GM23338 (cell line): ENCODE data around the gene PECR. TPM values are rescaled to one million over a fixed set of nuclear protein-coding genes. Genes with fewer than 3 reads are reported as not detected.

Source experiments
- CTCF ChIP-seq, 2 experiments: fragments of 200-600 bp in 1 of 2; sonication (generic) in 1 of 2; conservative IDR thresholded peaks; 2 replicates each; pipeline versions ENCODE4 v1.5.1 to v1.6.1; 2016 to 2017; ENCODE audit warnings: antibody characterized with exemption in 2 of 2, low read depth in 2 of 2, mild to moderate bottlenecking in 2 of 2, moderate library complexity in 1 of 2
- ETS1 ChIP-seq: IDR thresholded peaks from 2 replicates; pipeline ENCODE4 v1.6.1; 2016; ENCODE audit warnings: antibody characterized with exemption
- NANOG ChIP-seq: IDR thresholded peaks from 2 replicates; pipeline ENCODE4 v1.6.1; 2016; ENCODE audit warnings: antibody characterized with exemption, borderline replicate concordance
- STAT1 ChIP-seq: IDR thresholded peaks from one replicate; pipeline ENCODE4 v1.6.1; 2016; ENCODE audit warnings: antibody characterized with exemption; ENCODE audit not compliant: unreplicated experiment
- ZNF114 ChIP-seq: fragments of 250-450 bp; sonication (Bioruptor Pico); IDR thresholded peaks from 2 replicates; pipeline ENCODE4 v1.5.0; 2020; ENCODE audit warnings: mild to moderate bottlenecking, moderate library complexity
- ZNF462 ChIP-seq: fragments of 250-450 bp; sonication (Bioruptor Pico); IDR thresholded peaks from 2 replicates; pipeline ENCODE4 v1.5.0; 2020; ENCODE audit warnings: mild to moderate bottlenecking, moderate library complexity
- polyA plus RNA-seq: library from polyadenylated mRNA; unstranded; fragments of >200 nt; fragmentation: Nextera tagmentation; extraction: Ambion mirVana; gene quantifications from 2 replicates; pipeline ENCODE4 v1.2.1, GENCODE V29; 2016
- total RNA-seq: library from RNA; depleted of rRNA; stranded (reverse); fragments of >200 nt; shearing (Covaris generic); gene quantifications from 2 replicates; pipeline ENCODE4 v1.2.3, GENCODE V29; 2014

The PECR gene
- total and polyA plus RNA-seq, 2 experiments from 2014 or later, result 12.1 to 15.5 TPM

GRCh38 chr2:216029416-216030129 lies 52.0 kb downstream of the PECR start (continued):
- TF ChIP-seq ZNF462 (CRISPR knock-in tag) (no peak), STAT1 (no peak), ZNF114 (CRISPR knock-in tag) (no peak), CTCF (conservative IDR thresholded peaks at IDR 0.05; ENCODE audit: low read depth in 2 of 2) (no peak), NANOG (no peak), ETS1 (no peak)
